PFSK-1 (cell line): ENCODE data around the gene SNX13.

Source experiments
- POLR2AphosphoS5 ChIP-seq: IDR thresholded peaks from 2 replicates; pipeline ENCODE4 v1.6.1; 2012; ENCODE audit warnings: low read depth, mild to moderate bottlenecking, control low read depth, low read length, moderate library complexity
- TF ChIP-seq, protein P1 (sequence below), 2 experiments: IDR thresholded peaks; 2 replicates each; pipeline versions ENCODE4 v1.6.1 to v1.8.0; 2011 to 2012; ENCODE audit warnings: low read depth in 2 of 2, low read length in 2 of 2, control low read depth in 1 of 2, inconsistent platforms in 1 of 2, mild to moderate bottlenecking in 1 of 2, moderate library complexity in 1 of 2; ENCODE audit not compliant: insufficient read depth in 1 of 2

DNA sequence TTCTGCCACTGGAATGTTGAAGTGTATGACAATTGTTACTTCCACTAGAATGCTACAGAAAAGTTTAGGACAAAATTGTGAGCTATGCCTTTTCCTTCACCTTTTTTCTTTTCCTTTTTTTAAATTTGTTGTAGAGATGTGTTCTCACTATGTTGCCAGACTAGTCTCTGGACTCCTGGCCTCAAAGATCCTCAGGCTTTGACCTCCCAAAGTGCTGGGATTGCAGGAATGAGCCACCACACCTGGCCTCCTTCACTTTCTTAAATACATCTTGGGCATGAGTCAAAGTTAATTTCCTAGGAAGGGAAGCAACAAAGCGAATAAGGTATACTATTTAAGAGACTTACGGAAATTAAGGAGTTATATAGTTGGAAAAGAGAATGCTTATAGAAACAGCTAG is 2.7 kb upstream of the SNX13 start:
- TF ChIP-seq POLR2AphosphoS5: no peak
- TF ChIP-seq, protein P1, sequence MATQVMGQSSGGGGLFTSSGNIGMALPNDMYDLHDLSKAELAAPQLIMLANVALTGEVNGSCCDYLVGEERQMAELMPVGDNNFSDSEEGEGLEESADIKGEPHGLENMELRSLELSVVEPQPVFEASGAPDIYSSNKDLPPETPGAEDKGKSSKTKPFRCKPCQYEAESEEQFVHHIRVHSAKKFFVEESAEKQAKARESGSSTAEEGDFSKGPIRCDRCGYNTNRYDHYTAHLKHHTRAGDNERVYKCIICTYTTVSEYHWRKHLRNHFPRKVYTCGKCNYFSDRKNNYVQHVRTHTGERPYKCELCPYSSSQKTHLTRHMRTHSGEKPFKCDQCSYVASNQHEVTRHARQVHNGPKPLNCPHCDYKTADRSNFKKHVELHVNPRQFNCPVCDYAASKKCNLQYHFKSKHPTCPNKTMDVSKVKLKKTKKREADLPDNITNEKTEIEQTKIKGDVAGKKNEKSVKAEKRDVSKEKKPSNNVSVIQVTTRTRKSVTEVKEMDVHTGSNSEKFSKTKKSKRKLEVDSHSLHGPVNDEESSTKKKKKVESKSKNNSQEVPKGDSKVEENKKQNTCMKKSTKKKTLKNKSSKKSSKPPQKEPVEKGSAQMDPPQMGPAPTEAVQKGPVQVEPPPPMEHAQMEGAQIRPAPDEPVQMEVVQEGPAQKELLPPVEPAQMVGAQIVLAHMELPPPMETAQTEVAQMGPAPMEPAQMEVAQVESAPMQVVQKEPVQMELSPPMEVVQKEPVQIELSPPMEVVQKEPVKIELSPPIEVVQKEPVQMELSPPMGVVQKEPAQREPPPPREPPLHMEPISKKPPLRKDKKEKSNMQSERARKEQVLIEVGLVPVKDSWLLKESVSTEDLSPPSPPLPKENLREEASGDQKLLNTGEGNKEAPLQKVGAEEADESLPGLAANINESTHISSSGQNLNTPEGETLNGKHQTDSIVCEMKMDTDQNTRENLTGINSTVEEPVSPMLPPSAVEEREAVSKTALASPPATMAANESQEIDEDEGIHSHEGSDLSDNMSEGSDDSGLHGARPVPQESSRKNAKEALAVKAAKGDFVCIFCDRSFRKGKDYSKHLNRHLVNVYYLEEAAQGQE (IDR thresholded peaks at IDR 0.05; ENCODE audit: insufficient read depth in 1 of 2, low read depth in 2 of 2, low read length in 2 of 2): no peak
